ENCODE measurements around the gene POU2F1. TPM values are rescaled to one million over a fixed set of nuclear protein-coding genes. Genes with fewer than 3 reads are reported as not detected.

POU2F1 gene
- total and polyA plus RNA-seq, 7 donors: 0.83 to 9.0 (median 6.3) TPM

- H3K36me3 ChIP-seq (ENCODE audit: insufficient read depth in 1 of 2, low read depth in 1 of 2): no peaks in the 10 kb centered on the region
- intact Hi-C loops (cut with DNase I): no loop called here
Observed at GRCh38 chr1:167252986-167253385, 32.3 kb downstream of the POU2F1 start.

GRCh38 chr1:167258858-167259257, 38.2 kb downstream of the POU2F1 start:
- no peaks in the 10 kb centered on the region for H3K36me3 ChIP-seq (ENCODE audit: insufficient read depth in 1 of 2, low read depth in 1 of 2)
- H3K4me1 ChIP-seq: peaks cover 32% of the 10 kb centered on the region
- H3K9me3 ChIP-seq: no peaks in the 10 kb centered on the region
- intact Hi-C loops (cut with DNase I): no loop called here
- WGBS, 3 donors: 26 to 33% (median 26%) methylated on average over 5 of the region's 5 CpGs
- DNase-seq (no peak), ATAC-seq (peak in 3 of 4 donors; percentile 42 to 54 (median 51))
- H3K4me3 ChIP-seq: no peak overlapping the region
- H3K27ac ChIP-seq: no peak overlapping the region
- no peaks in the 10 kb centered on the region for H3K27me3 ChIP-seq (ENCODE audit: insufficient read depth in 3 of 3, low read length in 2 of 3)
- no peak for TF ChIP-seq CTCF (IDR thresholded peaks at IDR 0.05)

More at GRCh38 chr1:167252986-167253385, 32.3 kb downstream of the POU2F1 start:
- no peak for TF ChIP-seq CTCF (IDR thresholded peaks at IDR 0.05)
- Histone ChIP-seq H3K27me3 (ENCODE audit: insufficient read depth in 3 of 3, low read length in 2 of 3) (no peaks in the 10 kb centered on the region), H3K4me3 (no peak overlapping the region), H3K4me1 (peaks cover 13% of the 10 kb centered on the region), H3K9me3 (no peaks in the 10 kb centered on the region), H3K27ac (no peak overlapping the region)
- no peak for ATAC-seq
- DNase-seq: no peak

- H3K4me3 ChIP-seq: no peak overlapping the region
- intact Hi-C loops (cut with DNase I): loop anchor here in 1 of 2 donors (10.0 kb wide), 2 partner anchors 82 to 272 kb away; no protein-coding TSS in a partner anchor
- DNase-seq: no peak
- H3K4me1 ChIP-seq: peaks cover 37% of the 10 kb centered on the region
- H3K27ac ChIP-seq: no peak overlapping the region
- no peaks in the 10 kb centered on the region for H3K36me3 ChIP-seq (ENCODE audit: insufficient read depth in 1 of 2, low read depth in 1 of 2)
- TF ChIP-seq CTCF (IDR thresholded peaks at IDR 0.05): no peak
- no peaks in the 10 kb centered on the region for H3K9me3 ChIP-seq
- H3K27me3 ChIP-seq (ENCODE audit: insufficient read depth in 3 of 3, low read length in 2 of 3): no peaks in the 10 kb centered on the region
- ATAC-seq: no peak
Observed at GRCh38 chr1:167262836-167263235, 42.1 kb downstream of the POU2F1 start.

GRCh38 chr1:167263344-167263743, 42.7 kb downstream of the POU2F1 start:
- Histone ChIP-seq H3K36me3 (ENCODE audit: insufficient read depth in 1 of 2, low read depth in 1 of 2) (no peaks in the 10 kb centered on the region), H3K27me3 (ENCODE audit: insufficient read depth in 3 of 3, low read length in 2 of 3) (no peaks in the 10 kb centered on the region), H3K4me1 (peaks cover 42% of the 10 kb centered on the region), H3K27ac (no peak overlapping the region), H3K9me3 (no peaks in the 10 kb centered on the region), H3K4me3 (no peak overlapping the region)
- no peak for TF ChIP-seq CTCF (IDR thresholded peaks at IDR 0.05)
- DNase-seq: no peak
- WGBS, 3 donors: 94 to 96% (median 94%) methylated on average over 8 of the region's 8 CpGs
- intact Hi-C loops (cut with DNase I): loop anchor here in 1 of 2 donors (10.0 kb wide), 2 partner anchors 81 to 271 kb away; no protein-coding TSS in a partner anchor
- no peak for ATAC-seq

DNA sequence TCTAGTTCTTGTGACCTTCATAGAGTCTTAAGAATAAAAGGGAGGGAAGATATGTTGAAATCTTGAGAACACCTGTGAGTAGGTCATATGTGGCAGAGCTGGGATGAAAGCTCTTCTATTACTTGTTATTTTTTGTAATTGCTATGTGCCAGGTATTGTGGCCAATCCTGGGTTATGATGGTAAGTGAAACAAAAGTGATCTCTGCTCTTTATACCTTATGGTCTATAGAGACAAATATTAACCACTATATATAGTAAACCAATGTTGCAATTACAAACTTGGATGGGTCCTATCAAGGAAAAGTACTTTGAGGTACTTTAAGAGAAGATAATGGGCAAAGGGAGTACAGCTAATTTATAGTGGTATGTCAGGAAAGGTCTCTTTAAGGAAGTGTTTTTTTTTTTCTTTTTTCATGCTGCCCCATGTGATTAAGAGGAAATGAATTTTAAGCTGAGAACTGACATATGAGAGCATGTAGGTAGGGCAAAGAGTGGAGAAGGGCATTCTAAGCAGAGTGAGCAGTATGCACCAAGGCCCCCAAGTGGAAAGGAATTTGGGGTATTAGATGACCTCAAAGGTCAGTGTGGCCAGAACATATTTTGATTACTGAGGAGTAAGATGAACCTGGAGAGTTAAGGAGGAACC, 43.3 kb downstream of the POU2F1 start:
- Histone ChIP-seq H3K36me3 (ENCODE audit: insufficient read depth in 1 of 2, low read depth in 1 of 2) (no peaks in the 10 kb centered on the region), H3K4me1 (peaks cover 46% of the 10 kb centered on the region), H3K27ac (no peak overlapping the region), H3K9me3 (no peaks in the 10 kb centered on the region), H3K4me3 (no peak overlapping the region), H3K27me3 (ENCODE audit: insufficient read depth in 3 of 3, low read length in 2 of 3) (no peaks in the 10 kb centered on the region)
- intact Hi-C loops (cut with DNase I): loop anchor here in 1 of 2 donors (10.0 kb wide), 2 partner anchors 81 to 271 kb away; no protein-coding TSS in a partner anchor
- no peak for ATAC-seq
- DNase-seq: no peak
- no peak for TF ChIP-seq CTCF (IDR thresholded peaks at IDR 0.05)
